OCI-LY3 (cell line): ENCODE data around the gene TBX1.

Source experiments
- EZH2phosphoT487 ChIP-seq: fragments of 200-600 bp; shearing (Covaris generic); IDR thresholded peaks from 2 replicates; pipeline ENCODE4 v1.6.1; 2018; ENCODE audit warnings: antibody characterized with exemption, mixed run types, low read depth
- TF ChIP-seq, protein P1 (sequence below): fragments of 200-600, 300-600 bp; sonication (generic); IDR thresholded peaks from 2 replicates; pipeline ENCODE4 v1.5.1; 2014; ENCODE audit warnings: antibody characterized with exemption, low read length, low read depth

DNA sequence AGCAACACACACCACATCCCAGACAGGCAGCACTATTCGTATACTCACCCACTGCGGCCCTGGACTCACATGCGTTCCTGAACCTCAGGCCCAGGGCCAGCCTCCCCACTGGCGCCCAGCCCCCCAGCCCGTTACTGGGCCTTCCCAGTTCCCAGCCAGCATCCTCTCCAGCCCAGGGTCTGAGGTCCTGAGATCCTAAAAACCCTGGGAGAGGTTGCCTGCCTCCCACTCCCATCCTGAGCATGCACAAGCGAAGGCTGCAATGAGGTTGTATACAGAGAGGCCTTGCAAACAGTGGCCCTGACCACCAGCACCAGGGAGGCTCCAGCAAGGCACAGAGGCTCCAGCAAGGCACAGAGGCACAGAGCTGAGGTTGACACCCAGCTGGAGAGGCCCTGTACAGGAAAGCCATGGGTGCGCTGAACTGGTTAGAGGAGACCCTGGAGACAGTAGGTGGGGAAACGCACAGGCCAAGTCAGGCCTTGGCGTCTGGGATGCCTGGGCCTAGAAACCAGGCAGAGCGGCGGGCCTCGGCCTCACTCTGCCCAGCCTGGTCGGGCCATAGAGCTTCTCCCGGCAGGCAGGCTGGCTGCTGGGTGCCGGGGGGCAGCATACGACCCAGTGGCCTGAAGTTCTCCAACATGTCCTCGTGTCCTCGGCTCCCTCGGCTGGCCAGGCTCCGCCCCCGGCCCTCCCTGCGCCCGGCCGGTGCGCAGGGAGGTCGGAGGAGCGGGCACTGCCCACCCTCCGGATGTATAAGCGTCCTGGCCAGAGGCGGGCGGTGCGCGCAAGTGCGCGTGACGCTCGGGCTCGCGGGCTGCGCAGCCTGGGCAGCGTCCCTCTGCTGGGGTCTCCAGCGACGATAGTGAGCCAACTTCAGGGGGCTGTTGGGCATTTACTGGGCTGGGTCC lies 2.3 kb upstream of the TBX1 start:
- TF ChIP-seq, protein P1, sequence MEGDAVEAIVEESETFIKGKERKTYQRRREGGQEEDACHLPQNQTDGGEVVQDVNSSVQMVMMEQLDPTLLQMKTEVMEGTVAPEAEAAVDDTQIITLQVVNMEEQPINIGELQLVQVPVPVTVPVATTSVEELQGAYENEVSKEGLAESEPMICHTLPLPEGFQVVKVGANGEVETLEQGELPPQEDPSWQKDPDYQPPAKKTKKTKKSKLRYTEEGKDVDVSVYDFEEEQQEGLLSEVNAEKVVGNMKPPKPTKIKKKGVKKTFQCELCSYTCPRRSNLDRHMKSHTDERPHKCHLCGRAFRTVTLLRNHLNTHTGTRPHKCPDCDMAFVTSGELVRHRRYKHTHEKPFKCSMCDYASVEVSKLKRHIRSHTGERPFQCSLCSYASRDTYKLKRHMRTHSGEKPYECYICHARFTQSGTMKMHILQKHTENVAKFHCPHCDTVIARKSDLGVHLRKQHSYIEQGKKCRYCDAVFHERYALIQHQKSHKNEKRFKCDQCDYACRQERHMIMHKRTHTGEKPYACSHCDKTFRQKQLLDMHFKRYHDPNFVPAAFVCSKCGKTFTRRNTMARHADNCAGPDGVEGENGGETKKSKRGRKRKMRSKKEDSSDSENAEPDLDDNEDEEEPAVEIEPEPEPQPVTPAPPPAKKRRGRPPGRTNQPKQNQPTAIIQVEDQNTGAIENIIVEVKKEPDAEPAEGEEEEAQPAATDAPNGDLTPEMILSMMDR, result no peak
- no peak for TF ChIP-seq EZH2phosphoT487
